Activated CD8-positive, alpha-beta memory T cell treated with anti-CD3 and anti-CD28 coated beads, Interleukin-2, amount 50 U/mL, for 1 hour (primary cell): ENCODE results near the gene SEC61A2.
A peak's percentile ranks its signal among the peaks of the same experiment; 100 is the strongest.
"Not testable (repeated sequence)": the region's sequence is repeated elsewhere in the genome, so short reads cannot be mapped to it uniquely, and the experiment has no call there.

Source experiments
- DNase-seq: peaks from one replicate; pipeline ENCODE4 v3.0.0-alpha.2; 2020; ENCODE audit errors: extremely low read depth

The SEC61A2 gene

DNA sequence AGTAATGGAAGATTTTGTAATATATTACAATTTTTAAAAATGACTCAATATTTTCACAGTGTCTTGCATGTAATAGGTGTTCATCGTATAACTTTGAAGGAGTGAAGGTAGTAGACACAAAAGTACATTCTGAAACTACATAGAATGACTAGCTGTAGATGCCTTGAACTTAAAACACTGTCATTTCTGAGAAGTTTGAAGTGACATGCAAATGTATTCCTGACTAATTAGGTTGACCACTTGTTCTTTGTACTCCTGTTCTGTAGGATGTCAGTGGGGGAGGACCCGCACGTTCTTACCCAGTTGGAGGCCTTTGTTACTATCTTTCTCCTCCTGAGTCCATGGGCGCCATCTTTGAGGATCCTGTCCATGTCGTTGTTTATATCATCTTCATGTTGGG lies 31.2 kb downstream of the SEC61A2 start:
- no peak for DNase-seq

DNA sequence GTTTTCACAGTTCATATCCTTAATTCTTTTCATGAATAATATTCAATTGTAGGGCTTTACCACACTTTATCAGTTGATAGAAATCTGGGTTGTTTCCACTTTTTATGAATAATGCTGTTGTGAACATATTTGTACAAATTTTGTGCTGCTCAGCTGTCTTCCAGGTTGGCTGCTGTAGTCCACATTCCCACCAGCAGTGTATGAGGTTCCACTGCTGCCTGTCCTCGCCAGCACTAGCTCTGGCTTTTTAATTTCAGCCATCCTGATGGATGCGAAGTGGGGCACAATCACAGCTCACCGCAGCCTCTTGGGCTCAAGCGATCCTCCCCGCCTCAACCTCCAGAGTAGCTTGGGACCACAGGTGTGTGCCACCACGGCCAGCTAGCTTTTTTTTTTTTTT lies 33.5 kb downstream of the SEC61A2 start:
- DNase-seq, result no peak

DNA sequence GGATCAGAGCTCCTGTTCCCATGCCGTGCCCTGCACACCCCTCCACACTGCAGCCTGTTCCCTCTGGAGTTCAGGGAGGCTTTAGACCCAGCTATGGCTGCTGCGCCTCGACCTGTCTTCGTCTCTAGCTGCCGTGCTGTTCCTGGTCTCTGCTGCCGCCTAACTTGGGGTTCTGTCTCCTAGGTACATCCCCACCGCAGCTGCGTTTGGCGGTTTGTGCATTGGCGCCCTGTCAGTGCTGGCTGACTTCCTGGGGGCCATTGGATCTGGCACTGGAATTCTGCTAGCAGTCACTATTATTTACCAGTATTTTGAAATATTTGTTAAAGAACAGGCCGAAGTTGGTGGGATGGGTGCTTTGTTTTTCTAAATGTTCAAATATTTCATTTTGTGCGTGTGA lies 34.6 kb downstream of the SEC61A2 start:
- DNase-seq, result no peak

DNA sequence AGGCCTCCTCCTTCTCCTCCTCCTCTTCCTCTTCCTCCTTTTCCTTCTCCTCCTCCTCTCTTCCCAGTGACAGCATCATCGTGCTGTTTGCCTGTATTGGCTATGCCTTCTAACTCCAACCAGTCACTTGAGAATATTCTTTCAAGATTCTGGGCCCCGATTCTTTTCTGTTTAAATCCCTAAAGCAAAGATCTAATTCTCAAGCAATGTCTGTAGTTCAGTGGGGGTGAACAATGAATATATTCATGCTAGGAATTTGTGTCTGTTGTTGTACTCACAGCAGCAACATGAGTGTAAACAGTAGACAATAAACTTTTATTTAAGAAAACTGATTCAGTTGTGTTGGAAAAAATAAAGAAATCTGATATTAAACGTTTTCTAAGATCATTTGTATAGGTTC lies 35.6 kb downstream of the SEC61A2 start:
- DNase-seq, result no peak

DNA sequence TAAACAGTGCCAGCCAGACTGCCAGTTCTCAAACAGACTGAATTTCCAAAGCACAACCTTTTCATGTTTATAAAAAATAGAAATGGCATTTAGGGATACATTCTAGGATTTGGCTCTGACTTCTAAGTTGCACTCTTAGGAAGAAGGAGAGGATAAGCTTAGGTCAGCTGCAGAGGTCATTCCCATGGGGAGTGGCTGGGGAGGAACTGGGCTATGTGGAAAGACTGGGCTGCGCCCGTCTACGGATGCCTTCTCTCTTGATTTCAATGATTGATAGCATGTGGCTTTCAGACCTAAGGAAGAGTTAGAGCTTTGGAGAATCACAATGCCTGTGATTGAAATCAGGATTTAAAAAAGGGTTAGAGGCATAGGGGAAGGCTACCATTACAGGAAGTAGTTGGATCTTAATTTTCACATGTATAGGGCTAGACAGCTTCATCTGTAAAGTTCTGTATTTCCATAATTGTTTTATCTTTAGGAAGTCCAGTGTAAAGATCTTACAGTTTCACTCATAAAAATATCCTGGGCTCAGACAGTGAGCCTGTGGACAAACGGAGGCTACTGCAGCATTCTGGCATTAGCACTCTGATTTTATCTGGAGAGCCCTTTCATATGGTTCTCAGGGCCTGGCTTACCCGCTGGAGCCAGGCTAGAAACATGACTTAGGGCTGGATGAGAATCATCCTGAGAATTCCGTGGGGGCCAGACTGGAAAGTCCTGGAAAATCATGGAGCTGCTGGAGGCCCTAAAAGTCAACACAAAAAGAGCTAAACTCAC lies 36.7 kb downstream of the SEC61A2 start:
- no peak for DNase-seq

DNA sequence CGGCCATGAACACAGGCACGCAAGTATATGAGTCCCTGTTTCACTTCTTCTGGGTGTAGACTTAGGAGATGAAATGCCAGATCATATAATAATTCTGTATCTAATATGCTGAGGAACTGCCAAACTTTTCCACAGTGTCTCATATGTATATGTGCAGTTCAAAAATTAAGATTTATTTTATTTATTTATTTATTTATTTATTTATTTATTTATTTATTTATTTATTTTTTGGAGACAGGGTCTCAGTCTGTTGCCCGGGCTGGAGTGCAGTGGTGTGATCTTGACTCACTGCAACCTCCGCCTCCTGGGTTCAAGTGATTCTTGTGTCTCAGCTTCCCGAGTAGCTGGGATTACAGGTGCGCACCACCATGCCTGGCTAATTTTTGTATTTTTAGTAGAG lies 42.0 kb downstream of the SEC61A2 start:
- DNase-seq, result not testable (repeated sequence)

DNA sequence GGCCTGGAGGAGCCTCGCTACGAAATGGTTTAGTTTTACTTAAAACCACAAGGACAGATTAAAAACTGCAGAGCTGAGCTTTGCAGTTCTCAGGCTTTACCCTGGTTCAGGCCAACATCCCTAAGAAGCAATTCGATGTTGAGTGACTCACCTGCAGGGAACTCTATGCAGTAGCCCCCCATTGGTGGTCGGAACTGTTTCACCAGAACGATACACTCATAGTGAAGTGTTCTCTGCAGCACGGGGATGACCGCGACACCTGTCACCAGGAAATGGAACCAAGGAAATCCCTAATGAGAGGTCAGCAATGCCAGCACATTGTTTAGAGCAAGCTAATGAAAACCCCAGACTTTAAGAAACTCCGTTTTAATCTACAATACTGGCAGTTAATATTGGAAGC lies 48.2 kb downstream of the SEC61A2 start:
- DNase-seq, result no peak

DNA sequence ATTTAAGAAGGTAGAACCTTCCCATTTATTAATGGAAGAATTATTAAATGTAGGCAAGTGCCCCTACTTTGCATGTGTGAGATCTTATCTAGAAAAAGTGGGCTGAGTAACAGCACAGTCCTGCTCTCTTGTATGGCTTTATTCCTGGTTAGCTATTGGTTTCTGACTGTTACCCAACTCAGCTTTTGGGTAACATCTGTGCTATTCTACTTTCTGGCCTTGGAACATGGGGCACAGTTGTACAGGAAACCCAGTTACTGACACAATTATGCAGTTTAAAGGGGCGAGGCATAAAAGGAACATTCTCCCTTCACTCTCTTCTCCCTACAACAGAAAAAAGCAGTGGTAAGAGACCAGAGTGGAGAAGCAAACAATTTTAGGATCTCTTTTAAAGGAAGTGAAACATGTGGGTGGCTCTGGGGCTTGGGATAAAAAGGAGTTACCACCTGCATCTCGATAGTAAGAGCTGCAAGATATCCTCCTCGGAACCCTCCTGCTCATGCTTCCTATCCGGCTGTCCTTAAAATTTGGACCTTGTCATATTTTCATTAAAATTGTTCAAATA lies 50.2 kb downstream of the SEC61A2 start:
- DNase-seq, result no peak

DNA sequence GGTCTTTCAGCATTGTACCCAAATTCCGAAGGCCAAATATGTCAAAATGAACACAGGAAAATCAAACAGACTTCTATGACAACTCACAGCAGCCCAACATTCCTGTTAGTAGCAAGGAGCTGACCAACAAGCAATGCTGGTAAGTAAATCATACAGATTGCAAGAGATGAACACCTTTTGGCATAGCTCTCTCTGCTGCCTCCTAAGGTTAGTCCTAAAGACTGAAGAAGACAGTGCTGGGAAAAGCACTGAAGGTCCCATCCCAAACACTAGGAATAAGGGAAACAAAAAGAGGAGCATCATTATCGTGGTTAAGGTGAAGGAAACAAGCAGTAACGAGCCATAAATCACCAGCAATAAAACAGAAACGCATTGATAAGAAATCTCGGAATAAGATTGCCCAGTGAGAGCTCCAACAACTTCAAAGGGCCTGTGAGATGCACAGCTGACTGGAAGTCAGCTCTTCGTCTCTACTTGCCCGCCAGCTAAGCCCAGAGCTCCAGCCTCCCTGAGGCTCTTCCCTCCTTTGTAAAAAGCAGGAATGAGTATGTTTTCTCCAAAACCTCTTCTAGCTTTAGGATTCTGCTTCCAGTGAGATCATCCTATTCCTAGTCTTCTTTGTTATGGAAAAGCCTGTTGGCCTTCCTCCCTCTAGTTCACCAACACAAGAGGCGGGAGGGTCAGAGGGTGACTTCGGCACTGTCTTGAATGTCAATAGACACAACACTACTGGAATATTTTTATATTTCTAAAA lies 50.9 kb downstream of the SEC61A2 start:
- no peak for DNase-seq

DNA sequence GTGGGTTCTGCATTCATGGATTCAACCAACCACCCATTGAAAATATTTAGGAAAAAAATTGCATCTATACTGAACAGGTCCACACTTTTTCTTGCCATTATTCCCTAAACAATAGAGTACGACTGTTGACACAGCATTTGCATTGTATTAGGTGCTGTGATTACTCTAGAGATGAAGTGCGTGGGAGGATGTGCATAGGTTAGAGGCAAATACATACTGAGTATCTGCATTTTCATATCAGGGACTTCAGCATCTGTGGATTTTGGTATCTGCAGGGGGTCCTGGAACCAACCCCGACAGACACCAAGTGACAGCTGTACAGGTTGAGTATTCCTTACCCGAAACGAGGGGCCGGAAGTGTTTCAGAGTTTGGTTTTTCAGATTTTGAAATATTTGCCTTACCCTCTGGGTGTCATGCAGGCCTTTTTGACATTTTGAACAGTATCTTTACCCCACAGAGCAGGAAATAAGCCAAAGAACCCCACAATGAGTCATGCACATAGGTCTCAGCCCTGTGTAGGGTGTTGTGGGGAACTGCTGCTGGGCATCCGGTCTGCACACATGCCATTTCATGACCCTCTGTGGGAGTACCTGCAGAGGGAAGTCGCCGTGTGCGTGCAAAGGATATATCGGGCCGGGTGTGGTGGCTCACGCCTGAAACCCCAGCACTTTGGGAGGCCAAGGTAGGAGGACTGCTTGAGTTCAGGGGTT lies 51.7 kb downstream of the SEC61A2 start:
- DNase-seq, result peak; percentile 43

DNA sequence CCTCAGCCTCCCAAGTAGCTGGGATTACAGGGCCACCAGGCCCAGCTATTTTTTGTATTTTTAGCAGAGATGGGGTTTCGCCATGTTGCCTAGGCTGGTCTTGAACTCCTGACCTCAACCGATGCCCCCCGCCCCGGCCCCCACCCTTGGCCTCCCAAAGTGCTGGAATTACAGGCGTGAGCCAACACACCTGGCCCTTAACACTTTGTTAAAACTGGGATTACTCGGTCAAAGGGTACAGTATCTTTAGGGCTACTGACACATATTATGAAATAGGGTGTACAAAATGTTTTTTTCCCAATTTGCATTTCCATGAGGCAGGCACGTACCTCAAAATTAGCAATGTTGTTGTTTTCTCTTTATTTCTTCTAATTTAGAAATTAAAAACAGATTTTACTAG lies 54.7 kb downstream of the SEC61A2 start:
- DNase-seq, result no peak

DNA sequence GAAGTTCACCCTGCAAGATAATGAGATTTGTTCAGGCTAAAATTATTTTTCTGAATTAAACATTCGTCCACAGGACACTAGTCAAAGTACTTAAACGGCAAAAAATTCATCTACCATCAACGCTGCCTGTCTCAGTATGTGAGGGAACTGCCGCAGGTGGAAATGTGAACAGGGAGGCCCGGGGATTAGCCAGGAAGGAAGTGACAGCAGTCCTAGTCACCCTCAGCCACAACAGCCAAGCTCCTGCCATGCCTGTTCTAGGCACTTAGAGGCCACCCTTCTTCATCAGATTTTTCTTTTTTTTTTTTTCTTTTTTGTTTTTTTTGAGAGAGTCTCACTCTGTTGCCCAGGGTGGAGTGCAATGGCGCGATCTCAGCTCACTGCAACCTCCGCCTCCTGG lies 56.8 kb downstream of the SEC61A2 start:
- no peak for DNase-seq

DNA sequence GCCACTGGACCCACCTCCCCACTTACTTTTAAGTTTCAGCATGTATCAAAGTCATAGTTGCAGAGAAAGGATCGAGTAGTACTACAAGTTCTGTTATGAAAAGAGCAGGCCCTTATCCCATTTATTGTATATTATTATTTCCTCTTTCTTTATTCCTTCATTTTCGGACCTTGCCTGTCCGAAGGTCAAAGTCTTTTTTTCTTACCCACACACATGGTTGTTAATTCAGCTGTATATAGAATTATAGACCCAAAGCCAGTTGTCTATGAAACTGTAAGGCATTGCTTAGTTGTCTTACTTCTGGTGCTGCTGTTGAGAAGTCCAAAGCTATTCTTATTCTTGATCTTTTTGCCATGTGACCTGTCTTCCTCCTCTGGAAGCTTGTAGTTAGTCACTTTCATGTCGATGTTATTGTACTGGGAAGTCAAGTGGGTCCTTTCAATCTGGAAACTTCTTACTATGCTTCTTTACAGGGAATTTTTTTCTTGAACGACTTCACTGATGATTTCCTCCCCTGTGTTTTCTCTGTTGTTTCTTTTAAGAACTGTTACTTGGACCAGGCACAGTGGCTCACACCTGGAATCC lies 57.9 kb downstream of the SEC61A2 start:
- DNase-seq, result no peak

DNA sequence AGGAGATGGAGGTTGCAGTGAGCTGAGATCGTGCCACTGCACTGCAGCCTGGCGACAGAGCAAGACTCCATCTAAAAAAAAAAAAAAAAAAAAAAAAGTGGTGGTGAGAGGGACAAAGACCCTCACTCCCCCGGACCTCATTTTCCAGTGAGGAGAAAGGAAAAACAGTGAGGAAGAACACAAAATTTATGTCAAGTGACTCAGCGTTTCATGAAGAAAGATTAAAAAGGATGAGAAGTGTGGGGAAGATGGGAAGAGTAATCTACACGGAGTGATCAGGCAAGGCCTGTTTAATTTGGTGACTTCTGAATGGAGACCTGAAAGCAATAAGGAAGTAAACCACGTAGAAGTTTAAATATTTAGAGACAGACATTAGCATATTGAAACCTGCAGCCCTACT lies 59.2 kb downstream of the SEC61A2 start:
- DNase-seq, result no peak

DNA sequence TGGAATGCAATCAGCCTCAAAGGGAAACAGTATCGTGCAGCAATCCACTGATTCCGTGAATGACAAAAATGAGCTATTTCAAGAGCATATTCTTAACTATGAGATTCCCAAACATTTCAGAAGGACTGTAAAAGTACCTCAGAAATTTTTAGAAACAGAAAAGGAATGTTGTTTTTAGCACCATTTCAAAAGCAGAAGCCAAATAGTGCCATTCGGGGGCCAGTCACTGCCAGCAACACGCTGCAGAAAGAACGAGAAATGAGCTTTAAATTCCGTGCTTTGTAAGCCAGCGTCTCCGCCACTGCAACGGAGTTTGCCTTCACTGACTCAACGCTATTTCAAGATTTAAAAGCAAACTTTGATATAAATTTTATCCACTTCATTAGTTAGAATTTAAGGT lies 59.9 kb downstream of the SEC61A2 start:
- no peak for DNase-seq

DNA sequence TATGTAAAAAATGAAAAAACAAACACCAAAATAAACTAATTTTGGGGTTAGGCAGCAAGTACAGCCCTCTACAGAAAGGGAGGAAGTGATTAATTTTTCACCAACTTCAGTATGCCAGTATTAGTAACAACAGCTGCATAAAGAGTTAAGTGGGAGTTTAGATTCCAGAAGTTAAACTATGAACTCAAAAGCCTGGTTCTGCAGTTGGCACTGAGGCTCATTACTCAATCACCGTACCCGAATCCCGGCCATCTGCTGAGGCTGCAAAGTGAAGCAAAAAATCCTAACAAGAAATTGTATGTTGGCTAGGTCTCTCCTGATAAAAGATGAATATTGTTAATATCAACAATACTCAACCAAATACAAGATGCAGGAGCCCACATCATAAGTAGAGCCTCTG lies 62.2 kb downstream of the SEC61A2 start:
- no peak for DNase-seq

DNA sequence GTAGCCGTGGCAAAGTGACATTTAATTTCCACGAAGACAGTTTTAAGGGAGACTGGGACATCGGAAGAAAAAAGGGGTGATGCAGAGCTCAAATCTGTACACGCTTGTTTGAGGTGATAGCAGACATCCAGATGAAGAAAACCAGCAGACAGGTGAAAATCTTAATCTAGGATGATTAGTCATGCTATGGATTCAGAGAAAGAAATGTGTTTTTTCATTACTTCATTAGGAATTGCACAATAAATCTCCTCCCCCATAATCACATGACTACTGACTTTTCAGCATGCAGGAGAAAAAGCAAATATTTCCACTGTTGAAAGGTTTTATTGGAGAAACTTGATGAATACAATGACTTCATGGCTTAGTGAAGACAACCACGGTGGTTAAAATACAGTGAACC lies 63.7 kb downstream of the SEC61A2 start:
- no peak for DNase-seq

DNA sequence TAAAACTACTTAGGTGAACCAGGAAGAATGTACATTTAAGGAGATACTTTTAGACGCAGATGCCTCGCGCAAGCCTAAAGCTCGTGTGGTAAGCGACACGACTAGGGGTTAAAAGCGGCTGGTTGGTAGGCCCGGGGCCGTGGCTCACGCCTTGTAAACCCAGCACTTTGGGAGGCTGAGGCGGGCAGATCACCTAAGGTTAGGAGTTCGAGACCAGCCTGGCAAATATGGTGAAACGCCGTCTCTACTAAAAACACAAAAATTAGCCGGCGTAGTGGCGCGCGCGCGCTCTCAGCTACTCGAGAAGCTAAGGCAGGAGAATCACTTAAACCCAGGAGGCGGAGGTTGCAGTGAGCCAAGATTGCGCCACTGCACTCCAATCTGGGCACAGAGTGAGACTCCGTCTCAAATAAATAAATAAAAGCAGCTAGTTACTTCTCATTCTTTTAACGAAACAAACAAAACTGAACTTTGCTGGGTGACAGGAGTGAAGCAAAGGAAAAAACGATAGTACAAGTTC lies 65.3 kb downstream of the SEC61A2 start:
- no peak for DNase-seq

DNA sequence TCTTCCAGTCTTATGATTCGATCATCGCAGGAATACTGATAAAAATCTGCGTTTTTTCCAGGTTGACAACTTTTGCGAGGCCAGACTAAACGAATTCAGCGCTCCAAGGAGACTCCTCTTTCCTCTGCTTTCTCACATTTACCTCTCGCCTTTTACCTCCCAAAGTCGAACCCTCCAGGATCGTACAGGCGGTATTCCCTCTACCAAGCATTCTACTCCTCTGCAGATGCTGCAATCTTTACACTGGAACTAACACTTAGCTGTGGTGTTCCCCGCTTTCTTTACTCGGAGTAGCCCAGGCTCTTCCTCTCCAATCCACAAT lies 65.8 kb downstream of the SEC61A2 start:
- DNase-seq, result no peak

DNA sequence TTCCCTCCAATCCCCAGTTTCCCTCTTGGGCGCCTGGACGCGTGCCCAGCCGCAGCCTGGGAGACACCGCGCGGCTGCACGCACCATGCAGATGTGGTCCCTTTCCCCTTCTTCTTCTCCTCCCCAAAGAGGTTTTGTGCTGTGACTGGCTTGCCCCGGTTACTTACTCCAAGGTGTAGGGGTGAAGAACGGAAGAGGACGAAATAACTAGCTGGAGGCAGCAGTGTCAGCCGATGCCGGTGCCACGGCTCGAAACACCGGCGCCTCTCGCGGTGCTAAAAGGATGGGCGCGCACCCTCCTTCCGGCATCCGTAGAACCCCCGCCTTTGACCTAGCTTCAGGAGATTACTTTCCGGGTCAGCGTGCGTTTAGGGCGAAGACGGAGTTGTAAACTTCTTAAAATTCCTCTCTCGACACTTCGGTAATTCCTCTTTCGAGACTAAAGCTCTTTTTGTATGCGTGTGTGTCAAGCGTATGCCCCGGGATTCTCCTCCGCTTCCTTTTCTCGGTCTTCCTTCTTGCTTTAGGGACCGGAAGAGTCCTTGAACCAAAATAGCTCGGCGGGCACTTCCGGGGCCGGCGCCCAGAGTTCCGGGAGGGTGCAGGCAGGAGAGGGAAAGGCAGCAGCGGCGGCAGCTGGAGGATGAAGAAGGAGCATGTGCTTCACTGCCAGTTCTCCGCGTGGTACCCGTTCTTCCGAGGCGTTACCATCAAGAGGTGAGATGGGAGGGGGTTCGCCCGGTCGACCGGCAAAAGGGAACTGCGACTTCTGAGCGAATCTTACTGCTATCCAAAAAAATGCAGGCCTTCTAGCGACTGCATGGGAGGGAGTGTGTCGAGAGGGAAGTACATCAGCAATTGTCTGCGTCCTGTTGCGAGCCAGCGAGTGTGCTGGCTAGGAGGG lies 66.4 kb downstream of the SEC61A2 start, which contains the start of the genes CDC123 and NUDT5:
TSS of gene CDC123 (plus strand) at position 586 of the 904 bp plus-strand sequence. CDS start at position 644, 58 bp downstream.
TSS of gene NUDT5 (minus strand) at position 289 of the 904 bp plus-strand sequence. CDS start 9,600 bp downstream, outside the sequence.
- DNase-seq, result peak; percentile 48
